NCI-H2081 (cell line): ENCODE data around the gene POU3F2.
A peak's percentile ranks its signal among the peaks of the same experiment; 100 is the strongest.

Source experiments
- DNase-seq, 2 experiments: peaks; one replicate each; lab custom pipeline; 2025; lab: John Stamatoyannopoulos, UW

Gene POU3F2

DNA sequence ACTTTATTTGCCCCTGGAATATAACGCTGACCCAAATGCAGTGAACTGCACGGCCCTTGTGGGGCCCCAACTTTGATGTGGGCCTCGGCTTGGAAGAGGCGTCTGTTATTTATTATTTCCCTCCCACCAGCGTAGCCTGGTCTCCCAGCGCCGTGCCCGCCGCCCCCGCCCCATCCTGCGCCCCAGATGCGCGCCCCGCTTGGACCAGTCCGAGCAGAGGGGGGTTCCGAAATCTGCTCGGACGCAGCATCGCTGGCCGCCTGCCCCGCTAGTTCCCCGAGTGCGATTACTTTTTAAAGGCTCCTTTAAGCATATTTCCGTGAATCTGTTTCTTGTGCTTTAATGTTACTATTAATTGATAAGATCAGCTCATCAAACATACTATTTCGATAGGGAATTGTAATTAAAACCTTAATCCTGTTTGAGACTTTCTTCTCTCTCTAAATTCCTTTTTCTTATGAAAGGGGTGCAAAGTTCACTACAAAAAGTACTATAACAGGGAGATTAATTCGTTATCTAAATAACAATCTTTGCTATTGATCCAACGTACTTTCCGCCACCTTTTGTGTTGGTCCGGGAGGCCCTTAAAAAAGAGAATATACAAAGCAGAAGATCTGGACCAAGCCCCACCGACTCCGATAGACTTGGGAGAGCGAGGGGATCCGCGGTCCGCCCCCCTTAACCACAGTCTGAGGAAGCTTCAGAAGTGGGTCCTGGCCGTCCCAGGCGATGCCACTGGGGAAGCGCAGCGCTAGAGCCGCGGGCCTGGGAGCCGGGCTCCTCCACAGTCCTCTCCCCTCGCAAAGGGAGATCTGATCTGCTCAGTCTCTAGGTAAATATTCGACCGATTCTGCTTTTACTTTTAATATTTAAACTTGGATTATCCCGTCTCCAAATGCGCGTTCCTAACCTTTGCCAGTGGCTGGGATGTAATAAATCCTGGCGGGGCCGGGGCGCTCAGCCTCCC, 10.2 kb downstream of the POU3F2 start:
- DNase-seq, result no peak

DNA sequence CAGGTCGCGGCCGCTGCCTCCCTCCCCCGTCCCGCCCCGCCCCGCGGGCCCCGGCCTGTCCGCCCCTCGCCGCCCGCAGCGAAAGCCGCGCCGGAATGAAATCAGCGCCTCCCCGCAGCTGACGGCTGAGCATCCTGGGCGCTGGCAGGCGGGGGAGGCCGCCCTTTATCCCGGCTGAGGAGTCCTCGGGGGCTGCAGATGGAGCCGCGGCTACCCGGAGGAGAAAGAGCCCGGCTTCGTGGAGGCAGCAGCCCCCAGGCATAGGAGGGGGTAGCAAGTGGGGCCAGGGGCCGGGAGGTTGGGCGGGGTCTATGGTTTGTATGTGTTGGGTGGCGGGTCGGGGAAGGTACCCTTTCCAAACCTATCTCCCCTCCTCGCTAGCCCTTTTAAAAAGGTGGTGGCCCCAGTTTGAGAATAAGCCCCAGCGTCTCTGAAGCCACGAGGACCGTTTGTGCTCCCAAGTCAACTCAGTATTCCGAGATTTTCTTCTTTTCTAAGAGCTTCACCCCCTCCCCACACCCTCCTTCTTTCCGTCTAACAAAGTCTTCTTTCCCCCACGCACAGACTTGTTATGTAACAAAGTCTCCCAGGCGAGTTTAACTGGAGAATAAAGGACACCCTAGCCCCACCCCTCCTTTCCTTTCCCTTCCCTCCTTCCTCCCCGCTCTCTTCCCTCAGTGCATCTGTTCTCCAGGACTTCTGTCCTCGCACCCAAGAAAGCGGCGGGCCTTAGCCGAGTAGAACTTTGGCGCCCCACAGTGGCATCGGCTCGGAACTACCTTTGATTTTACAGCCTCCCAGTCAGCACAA, 11.0 kb downstream of the POU3F2 start:
- DNase-seq, result peak; percentile 58 to 73

DNA sequence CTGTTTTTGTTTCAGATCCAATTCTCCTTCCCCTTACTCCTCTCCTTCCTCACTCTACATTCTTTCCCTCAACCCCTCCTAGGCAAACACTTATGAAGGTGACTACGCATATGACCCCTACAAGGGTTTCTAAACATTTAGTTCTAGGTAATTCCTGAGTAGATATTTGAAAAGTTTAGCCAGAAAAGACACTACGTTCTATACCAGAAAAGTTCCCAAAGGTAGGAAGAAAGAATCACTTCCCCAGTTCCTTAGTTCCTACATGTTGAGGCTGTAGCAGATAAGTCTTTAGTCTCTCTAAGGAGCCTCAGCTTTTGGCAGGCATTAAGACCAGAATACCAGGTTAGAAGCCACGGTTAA, 11.6 kb downstream of the POU3F2 start:
- no peak for DNase-seq

DNA sequence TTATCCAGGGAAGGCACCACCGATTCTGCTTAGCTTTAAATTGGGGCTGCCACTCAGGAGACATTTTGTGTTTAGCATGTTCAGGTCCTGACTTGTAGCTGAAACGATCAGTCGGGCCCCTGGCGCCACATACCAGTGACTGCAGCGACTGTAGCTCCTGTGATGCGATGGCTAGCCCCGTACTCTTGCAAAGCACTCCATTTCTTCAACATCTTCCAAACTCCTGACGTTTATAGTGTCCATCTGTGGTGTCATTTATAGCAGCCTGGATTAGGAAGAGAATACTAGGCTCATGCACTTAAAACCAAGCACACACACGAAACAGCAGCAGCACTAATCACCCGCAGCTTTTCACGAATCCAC, 13.0 kb downstream of the POU3F2 start:
- DNase-seq, result no peak

DNA sequence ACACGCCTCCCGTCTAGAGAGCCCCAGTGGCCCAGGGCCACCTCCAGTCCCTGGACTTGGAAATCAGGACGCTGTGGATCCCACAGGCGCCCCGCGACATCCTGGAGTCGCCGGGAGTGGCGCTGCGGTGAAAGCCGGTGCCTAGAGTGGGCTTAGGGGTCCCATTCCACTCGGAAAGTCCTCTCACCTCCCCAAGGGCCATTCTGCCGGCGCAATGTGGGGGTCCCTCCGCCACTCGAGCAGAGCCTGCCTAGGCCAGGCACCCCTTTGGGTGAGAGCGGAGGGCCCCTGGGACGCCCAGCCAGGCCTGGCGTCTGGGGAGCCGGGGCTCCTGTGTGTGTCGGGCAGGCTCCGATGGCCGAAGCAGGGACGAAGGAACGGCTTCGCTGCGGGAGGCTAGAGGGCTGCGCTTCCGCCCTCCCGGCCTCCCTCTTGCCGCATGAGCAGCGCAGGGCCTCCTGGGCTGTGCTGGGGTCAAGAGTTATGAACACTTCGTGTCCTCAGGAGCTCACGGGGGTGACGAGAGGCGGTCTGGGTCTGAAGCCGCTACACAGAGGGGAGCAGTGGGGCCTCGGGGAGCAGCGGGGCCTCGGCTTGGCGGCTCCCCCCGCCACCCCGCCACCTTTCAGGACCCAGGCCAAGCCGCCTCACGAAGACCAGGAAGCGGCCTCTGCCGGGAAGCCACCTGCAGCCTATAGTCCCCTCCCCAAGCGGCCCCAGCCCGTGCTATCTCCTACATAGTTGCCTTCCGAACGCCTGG, 13.6 kb downstream of the POU3F2 start:
- no peak for DNase-seq

DNA sequence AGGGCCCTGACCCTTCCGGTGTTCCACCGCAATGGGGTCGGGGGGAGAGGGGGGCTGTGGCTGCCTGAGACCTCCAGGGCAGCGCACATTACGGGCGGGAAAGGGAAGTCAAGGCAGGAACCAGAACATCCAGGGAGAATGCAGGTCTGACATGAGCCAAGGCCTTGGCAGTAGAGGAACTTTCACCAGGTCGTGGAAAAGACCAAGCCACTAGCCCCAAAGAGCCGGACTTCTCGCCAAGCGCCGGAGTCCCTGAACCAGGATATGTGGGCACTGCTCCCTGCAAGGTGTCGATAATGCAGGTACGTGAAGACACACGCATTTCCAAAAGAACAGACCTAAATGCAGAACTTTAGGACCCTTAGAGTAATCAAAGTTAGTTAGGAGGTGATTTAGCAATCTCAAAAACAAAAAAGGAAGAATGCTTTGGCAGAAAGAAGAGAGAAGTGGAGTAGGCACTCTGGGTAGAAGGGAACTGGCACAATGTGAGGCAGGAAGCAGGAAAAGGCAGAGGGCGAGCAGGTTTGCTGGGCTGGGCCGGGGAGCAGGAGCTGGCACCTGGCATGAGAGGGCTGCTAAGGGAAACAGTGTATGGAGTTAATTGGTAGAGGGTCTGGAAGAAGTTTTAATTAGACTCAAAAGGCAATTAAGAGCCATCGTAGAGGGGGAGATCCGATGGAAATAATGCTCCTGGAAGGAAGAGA, 14.3 kb downstream of the POU3F2 start:
- DNase-seq, result no peak

DNA sequence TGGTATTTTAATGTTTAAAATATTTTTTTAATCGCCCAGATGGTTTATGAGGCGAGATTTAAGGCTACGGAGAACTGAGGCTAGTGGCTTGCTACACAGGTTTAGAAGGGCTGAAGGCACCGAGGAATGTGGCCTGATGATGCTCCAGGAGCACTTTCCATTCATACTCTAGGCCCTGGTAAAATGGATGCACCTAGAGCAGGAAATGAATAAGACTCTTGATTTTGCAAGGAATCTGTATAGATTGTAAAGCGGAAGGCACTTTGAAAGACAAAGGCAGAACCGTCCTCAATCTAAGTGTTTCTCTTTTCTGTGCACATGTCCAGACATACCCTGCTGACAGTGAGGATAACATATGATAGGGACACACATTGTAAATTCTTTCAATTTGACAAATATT, 30.1 kb downstream of the POU3F2 start:
- no peak for DNase-seq

DNA sequence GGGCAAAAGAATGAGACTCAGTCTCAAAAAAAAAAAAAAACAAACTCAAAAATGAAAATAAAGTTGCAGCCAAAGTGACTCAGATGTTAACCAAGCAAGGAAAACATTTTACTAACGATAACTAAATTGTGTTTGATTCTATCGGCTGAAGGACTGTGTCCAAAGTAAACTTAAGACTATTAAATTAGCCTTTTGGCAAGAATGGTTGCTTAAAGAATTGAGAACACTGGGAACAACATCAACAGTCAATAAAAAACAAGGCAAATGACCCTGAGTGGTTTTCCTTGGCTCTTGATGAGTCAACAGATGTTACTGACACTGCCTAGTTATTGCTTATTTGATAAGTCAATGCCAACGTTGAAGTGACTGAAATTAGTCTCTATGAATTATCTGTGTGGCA, 36.7 kb downstream of the POU3F2 start:
- no peak for DNase-seq

DNA sequence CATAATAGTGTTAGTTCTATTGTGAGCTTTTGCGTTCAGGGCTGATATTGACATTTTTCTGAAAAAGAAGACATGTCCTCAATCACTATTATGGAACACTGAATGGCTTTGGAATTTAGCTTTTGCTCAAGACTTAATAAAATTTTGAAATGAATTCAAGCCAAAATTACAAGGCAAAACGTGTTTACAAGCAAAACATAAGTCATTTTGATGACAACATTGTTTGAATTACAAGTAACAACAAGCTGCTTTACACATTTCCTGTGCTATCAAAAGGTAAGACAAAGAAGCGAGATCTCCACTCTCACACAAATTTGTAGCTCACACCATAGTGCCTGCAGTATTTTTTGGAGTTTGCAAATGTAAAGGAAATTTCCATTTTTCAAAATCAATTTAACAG, 37.4 kb downstream of the POU3F2 start:
- no peak for DNase-seq

DNA sequence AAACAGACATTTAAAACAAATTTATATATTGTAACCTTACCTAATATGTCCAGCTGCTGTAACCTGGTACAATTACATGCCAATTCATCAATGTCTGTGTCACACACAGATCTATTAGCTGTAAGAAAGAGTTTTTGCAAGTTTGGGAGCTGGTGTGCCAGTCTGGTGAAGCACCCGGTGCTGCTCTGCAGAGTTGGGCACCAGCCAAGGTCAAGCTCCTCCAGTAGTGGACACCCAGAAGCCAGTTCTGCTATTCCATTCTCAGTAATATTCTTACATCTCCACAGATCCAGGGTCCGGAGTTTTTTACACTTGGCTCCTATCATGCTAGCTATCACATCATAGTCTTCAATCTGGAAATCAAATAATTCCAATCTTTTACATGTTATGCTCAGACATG, 41.0 kb downstream of the POU3F2 start:
- no peak for DNase-seq

DNA sequence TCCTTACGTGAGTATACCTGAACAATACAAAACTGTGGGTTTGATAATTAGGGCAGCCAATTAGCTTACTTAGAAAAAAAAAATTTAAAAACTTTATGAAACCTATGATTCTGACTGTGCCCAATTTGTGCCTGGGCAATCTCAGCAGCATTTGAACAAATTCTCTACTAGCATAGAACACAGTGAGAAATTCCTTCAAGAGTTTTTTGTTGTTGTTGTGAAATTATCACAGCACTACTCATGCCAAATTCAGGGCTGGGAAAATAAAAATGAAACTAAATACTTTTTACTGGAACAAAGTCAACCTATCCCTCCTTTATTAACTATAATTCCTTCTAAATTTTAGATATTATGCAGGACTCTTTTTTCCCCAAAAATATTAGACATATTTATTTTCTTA, 42.9 kb downstream of the POU3F2 start:
- DNase-seq, result no peak

DNA sequence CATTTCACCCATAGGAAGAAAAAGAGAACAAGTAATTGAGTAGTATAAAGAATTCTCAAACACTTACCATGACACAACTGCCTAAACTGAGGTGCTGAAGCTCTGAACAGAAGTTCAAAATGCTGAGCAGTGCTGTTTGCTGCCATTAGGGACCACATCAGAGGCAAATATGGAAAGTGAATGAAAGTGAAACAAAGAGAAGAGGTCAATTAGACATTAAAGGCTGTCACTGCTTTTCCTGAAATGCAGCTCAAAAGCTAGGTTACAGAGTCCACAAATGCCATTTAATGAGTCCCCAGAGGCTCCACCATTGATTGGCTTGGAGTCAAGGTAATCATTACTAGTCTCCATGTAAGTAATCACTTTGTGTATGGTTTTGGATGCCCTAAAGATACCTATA, 46.1 kb downstream of the POU3F2 start:
- peak in 1 of 2 experiments; percentile 13 for DNase-seq

DNA sequence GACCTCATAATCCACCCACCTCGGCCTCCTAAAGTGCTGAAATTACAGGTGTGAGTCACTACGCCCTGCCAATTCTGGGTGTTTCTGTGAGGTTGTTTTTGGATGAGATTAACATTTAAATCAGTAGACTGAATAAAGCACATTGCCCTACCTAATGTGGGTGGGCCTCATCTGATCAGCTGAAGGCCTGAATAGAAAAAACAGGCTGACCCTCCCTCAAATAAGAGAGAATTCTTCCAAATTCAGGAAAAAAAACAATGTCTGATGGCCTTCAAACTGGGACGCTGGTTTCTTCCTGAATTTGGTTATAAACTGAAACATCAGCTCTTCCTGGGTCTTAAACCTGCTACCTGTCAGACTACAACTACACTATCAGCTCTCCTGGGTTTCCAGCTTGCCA, 51.0 kb downstream of the POU3F2 start:
- no peak for DNase-seq

DNA sequence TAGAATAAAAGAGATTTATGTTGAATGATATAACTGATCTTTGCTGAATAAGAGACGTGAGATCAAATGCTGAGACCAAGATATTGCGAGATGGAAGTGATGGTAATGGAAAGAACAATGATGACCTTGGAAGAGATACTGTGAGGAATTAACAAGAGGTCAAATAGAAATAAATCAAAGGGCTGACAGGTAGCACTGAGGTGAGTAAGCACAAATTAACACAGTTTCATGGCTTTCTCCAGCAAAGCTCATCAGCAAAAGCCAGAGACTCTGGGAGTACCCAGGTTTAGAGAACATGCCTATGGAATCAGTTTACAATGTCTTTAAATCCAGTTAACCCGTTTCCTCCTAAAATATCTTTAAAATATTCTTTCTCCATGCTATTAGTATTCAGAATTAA, 53.3 kb downstream of the POU3F2 start:
- no peak for DNase-seq
